ENCODE results near the gene CDH23.

DNA sequence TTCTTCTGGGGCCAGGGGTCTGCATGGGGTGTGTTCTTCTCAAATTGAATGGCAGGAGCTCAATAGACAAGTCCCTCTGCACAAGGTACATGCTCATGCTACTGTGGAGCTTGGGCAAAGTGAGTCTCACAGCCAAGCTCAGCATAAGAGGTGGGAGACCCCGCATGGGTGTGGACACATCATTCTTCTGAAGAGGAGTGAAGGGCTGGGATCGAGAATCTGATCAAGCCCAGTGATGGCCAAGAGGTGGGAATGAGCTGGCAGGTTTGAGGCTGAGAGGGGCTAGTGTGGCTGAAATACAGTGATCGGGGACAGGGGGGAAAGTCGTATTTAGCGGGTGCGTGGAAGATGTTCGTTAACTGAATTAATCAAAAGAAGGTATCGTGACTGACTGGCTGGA is 32.6 kb downstream of the CDH23 start:
- TF ChIP-seq FOXA1 (IDR thresholded peaks at IDR 0.05) (no peak), FOXM1 (IDR thresholded peaks at IDR 0.05; ENCODE audit: borderline replicate concordance) (no peak), FOXK2 (IDR thresholded peaks at IDR 0.05) (no peak), CTBP1 (IDR thresholded peaks at IDR 0.05; ENCODE audit: borderline replicate concordance) (no peak), TARDBP (IDR thresholded peaks at IDR 0.05) (no peak), SUZ12 (IDR thresholded peaks at IDR 0.05) (no peak), HDGF (IDR thresholded peaks at IDR 0.05; ENCODE audit: borderline replicate concordance) (no peak), ELF4 (IDR thresholded peaks at IDR 0.05) (no peak), LEF1 (IDR thresholded peaks at IDR 0.05; ENCODE audit: borderline replicate concordance) (no peak), ZNF384 (IDR thresholded peaks at IDR 0.05) (no peak), SP1 (IDR thresholded peaks at IDR 0.05) (no peak)

Data from HEK293T (cell line).